Ishikawa (cell line): ENCODE measurements around the gene STOML1.

Source experiments
- CEBPB ChIP-seq: IDR thresholded peaks from 2 replicates; pipeline ENCODE4 v1.6.1; 2012
- CREB1 ChIP-seq: IDR thresholded peaks from 2 replicates; pipeline ENCODE4 v1.6.1; 2012; ENCODE audit warnings: low read depth
- EGR1 ChIP-seq: IDR thresholded peaks from 2 replicates; pipeline ENCODE4 v1.6.1; 2012
- EP300 ChIP-seq: IDR thresholded peaks from 2 replicates; pipeline ENCODE4 v1.6.1; 2012; ENCODE audit warnings: borderline replicate concordance
- FOXM1 ChIP-seq: IDR thresholded peaks from 2 replicates; pipeline ENCODE4 v1.6.1; 2012; ENCODE audit warnings: low read depth, borderline replicate concordance
- MAX ChIP-seq: IDR thresholded peaks from 2 replicates; pipeline ENCODE4 v1.6.1; 2012
- NFIC ChIP-seq: IDR thresholded peaks from 2 replicates; pipeline ENCODE4 v1.6.1; 2012
- RAD21 ChIP-seq: IDR thresholded peaks from 2 replicates; pipeline ENCODE4 v1.6.1; 2012; ENCODE audit warnings: low read depth
- REST ChIP-seq: IDR thresholded peaks from 2 replicates; pipeline ENCODE4 v1.6.1; 2012; ENCODE audit warnings: low read depth, mild to moderate bottlenecking
- TAF1 ChIP-seq: IDR thresholded peaks from 2 replicates; pipeline ENCODE4 v1.6.1; 2012; ENCODE audit warnings: low read depth, mild to moderate bottlenecking
- TCF12 ChIP-seq: IDR thresholded peaks from 2 replicates; pipeline ENCODE4 v1.6.1; 2012; ENCODE audit warnings: low read depth
- TEAD4 ChIP-seq: IDR thresholded peaks from 2 replicates; pipeline ENCODE4 v1.6.1; 2012
- USF1 ChIP-seq: IDR thresholded peaks from 2 replicates; pipeline ENCODE4 v1.6.1; 2012
- YY1 ChIP-seq: IDR thresholded peaks from 2 replicates; pipeline ENCODE4 v1.6.1; 2012; ENCODE audit warnings: low read depth
- ZBTB7A ChIP-seq: IDR thresholded peaks from 2 replicates; pipeline ENCODE4 v1.6.1; 2012; ENCODE audit warnings: low read depth

Gene STOML1

GRCh38 chr15:73987681-73988444 lies 4.2 kb downstream of the STOML1 start:
- TF ChIP-seq EGR1 (no peak), TAF1 (no peak), REST (no peak), NFIC (no peak), USF1 (no peak), TCF12 (no peak), MAX (no peak), TEAD4 (no peak)

GRCh38 chr15:73987250-73987649 lies 4.8 kb downstream of the STOML1 start:
- TF ChIP-seq NFIC (no peak), EGR1 (no peak), ZBTB7A (no peak), CREB1 (no peak), USF1 (no peak), RAD21 (no peak), REST (no peak), MAX (no peak)

GRCh38 chr15:73986776-73987056 lies 5.4 kb downstream of the STOML1 start:
- TF ChIP-seq TAF1 (no peak), EGR1 (no peak), ZBTB7A (no peak), CEBPB (no peak), REST (no peak), YY1 (no peak), TCF12 (no peak), FOXM1 (no peak), MAX (no peak), USF1 (no peak), CREB1 (no peak)

- no peak for TF ChIP-seq TCF12
- no peak for TF ChIP-seq EP300
- TF ChIP-seq RAD21, result no peak
- no peak for TF ChIP-seq REST
- TF ChIP-seq TAF1, result no peak
- TF ChIP-seq ZBTB7A, result no peak
- no peak for TF ChIP-seq USF1
- TF ChIP-seq YY1, result no peak
- no peak for TF ChIP-seq TEAD4
- TF ChIP-seq MAX, result no peak
- no peak for TF ChIP-seq NFIC
- no peak for TF ChIP-seq EGR1
- no peak for TF ChIP-seq FOXM1
- no peak for TF ChIP-seq CREB1
- no peak for TF ChIP-seq CEBPB
Observed at GRCh38 chr15:73986055-73986775, 5.9 kb downstream of the STOML1 start.
